ENCODE results near the gene NOS3. TPM values are rescaled to one million over a fixed set of nuclear protein-coding genes. Genes with fewer than 3 reads are reported as not detected.

The NOS3 gene
- total and polyA plus RNA-seq, 2 donors (not counting 3 experiments of a cell fraction or from before 2014, with no cell fraction given), result 82.8 to 95.1 TPM

GRCh38 chr7:151024435-151025056, 33.7 kb downstream of the NOS3 start, which contains the start of gene ATG9B:
TSS of gene ATG9B (minus strand) at chr7:151024494. CDS start at chr7:151024423, 71 bp downstream.
- TF ChIP-seq MYC (IDR thresholded peaks at IDR 0.05; ENCODE audit: low read depth, low read length), result no peak
- no peak for TF ChIP-seq EZH2 (IDR thresholded peaks at IDR 0.05; ENCODE audit: borderline replicate concordance, low read depth, low read length, severe bottlenecking)
- no peak for TF ChIP-seq FOS (IDR thresholded peaks at IDR 0.05; ENCODE audit: borderline replicate concordance, insufficient read depth, low read length)
- Histone ChIP-seq H3K9ac (replicated peaks; ENCODE audit: extremely low read depth, insufficient read depth, low read length) (no peak within 1 kb of the TSS), H3K27ac (ENCODE audit: insufficient read depth, low read depth, low read length) (no peak within 1 kb of the TSS), H3K27me3 (ENCODE audit: control insufficient read depth in 2 of 2, insufficient read depth in 2 of 2, low read length in 2 of 2) (peaks cover 9 to 12% of the 10 kb centered on the region in 2 experiments), H3K36me3 (ENCODE audit: control insufficient read depth in 2 of 2, extremely low read depth in 1 of 2, insufficient read depth in 2 of 2, low read length in 2 of 2) (no peaks in the 10 kb centered on the region), H3K4me3 (replicated peaks in 1 of 3; ENCODE audit: insufficient read depth in 1 of 3, low read depth in 1 of 3, low read length in 3 of 3) (no peak within 1 kb of the TSS), H3K9me1 (replicated peaks; ENCODE audit: control insufficient read depth, extremely low read depth, insufficient read depth, low read length) (no peaks in the 10 kb centered on the region), H3K4me1 (ENCODE audit: control insufficient read depth, extremely low read depth, insufficient read depth, low read length) (peaks cover 10% of the 10 kb centered on the region), H3K9me3 (replicated peaks; ENCODE audit: control insufficient read depth, insufficient read depth, low read length) (no peaks in the 10 kb centered on the region), H3K79me2 (ENCODE audit: control insufficient read depth, insufficient read depth, low read length) (no peaks in the 10 kb centered on the region), H3K4me2 (ENCODE audit: insufficient read depth, low read length) (no peak within 1 kb of the TSS), H2AFZ (ENCODE audit: low read depth, low read length) (no peak within 1 kb of the TSS), H4K20me1 (replicated peaks; ENCODE audit: control insufficient read depth, extremely low read depth, insufficient read depth, low read length) (no peaks in the 10 kb centered on the region)
- no TSS peak for BruUV-seq (replicated peaks)
- dilution Hi-C loops (cut with MboI; ENCODE audit: extremely low pct_ligation_motif_present, low sequenced_read_pairs), result no loop called here
- intact Hi-C loops (cut with micrococcal nuclease), result no loop called here
- CTCF ChIA-PET, result interaction anchor here (8.8 kb wide), 1 partner anchor 16 kb away, joined by 107 read pairs; no protein-coding TSS in a partner anchor
- no peak for DNase-seq (ENCODE audit: low read depth, low spot score)
- FAIRE-seq, result no peak
- POLR2A ChIA-PET, result no interaction called here

GRCh38 chr7:151025924-151026671, 35.3 kb downstream of the NOS3 start:
- no TSS peak for BruUV-seq (replicated peaks)
- H4K20me1 ChIP-seq (replicated peaks; ENCODE audit: control insufficient read depth, extremely low read depth, insufficient read depth, low read length), result no peaks in the 10 kb centered on the region
- intact Hi-C loops (cut with micrococcal nuclease) (no loop called here), dilution Hi-C loops (cut with MboI; ENCODE audit: extremely low pct_ligation_motif_present, low sequenced_read_pairs) (no loop called here)
- TF ChIP-seq GATA2 (IDR thresholded peaks at IDR 0.05; ENCODE audit: insufficient read depth, insufficient read length, low read depth, low read length) (no peak), JUN (IDR thresholded peaks at IDR 0.05; ENCODE audit: borderline replicate concordance, insufficient read depth, insufficient read length, low read depth) (no peak), FOS (IDR thresholded peaks at IDR 0.05; ENCODE audit: borderline replicate concordance, insufficient read depth, low read length) (no peak), POLR2AphosphoS5 (IDR thresholded peaks at IDR 0.05; ENCODE audit: insufficient read depth, low read depth, low read length) (no peak), CTCF (IDR thresholded peaks at IDR 0.05; ENCODE audit: extremely low read depth in 1 of 2, insufficient read depth in 1 of 2, low read depth in 1 of 2, low read length in 2 of 2) (no peak), MAX (IDR thresholded peaks at IDR 0.05; ENCODE audit: insufficient read depth, insufficient read length) (no peak), EZH2 (IDR thresholded peaks at IDR 0.05; ENCODE audit: borderline replicate concordance, low read depth, low read length, severe bottlenecking) (no peak), MYC (IDR thresholded peaks at IDR 0.05; ENCODE audit: low read depth, low read length) (no peak), POLR2A (IDR thresholded peaks at IDR 0.05; ENCODE audit: low read depth, low read length) (no peak)
- no peak overlapping the region for H3K4me3 ChIP-seq (replicated peaks in 1 of 3; ENCODE audit: insufficient read depth in 1 of 3, low read depth in 1 of 3, low read length in 3 of 3)
- no peak overlapping the region for H2AFZ ChIP-seq (ENCODE audit: low read depth, low read length)
- no peaks in the 10 kb centered on the region for H3K9me1 ChIP-seq (replicated peaks; ENCODE audit: control insufficient read depth, extremely low read depth, insufficient read depth, low read length)
- H3K27me3 ChIP-seq (ENCODE audit: control insufficient read depth in 2 of 2, insufficient read depth in 2 of 2, low read length in 2 of 2), result peaks cover 0 to 2% of the 10 kb centered on the region in 2 experiments
- H3K36me3 ChIP-seq (ENCODE audit: control insufficient read depth in 2 of 2, extremely low read depth in 1 of 2, insufficient read depth in 2 of 2, low read length in 2 of 2), result no peaks in the 10 kb centered on the region
- no peak overlapping the region for H3K9ac ChIP-seq (replicated peaks; ENCODE audit: extremely low read depth, insufficient read depth, low read length)
- POLR2A ChIA-PET, result no interaction called here
- no peak overlapping the region for H3K4me2 ChIP-seq (ENCODE audit: insufficient read depth, low read length)
- DNase-seq (ENCODE audit: low read depth, low spot score), result no peak
- H3K27ac ChIP-seq (ENCODE audit: insufficient read depth, low read depth, low read length), result no peak overlapping the region
- CTCF ChIA-PET, result interaction anchor here (1.4 kb wide), 1 partner anchor 8 kb away, joined by 5 read pairs; no protein-coding TSS in a partner anchor
- H3K4me1 ChIP-seq (ENCODE audit: control insufficient read depth, extremely low read depth, insufficient read depth, low read length), result peaks cover 13% of the 10 kb centered on the region
- H3K79me2 ChIP-seq (ENCODE audit: control insufficient read depth, insufficient read depth, low read length), result no peaks in the 10 kb centered on the region
- H3K9me3 ChIP-seq (replicated peaks; ENCODE audit: control insufficient read depth, insufficient read depth, low read length), result no peaks in the 10 kb centered on the region
- FAIRE-seq, result no peak
